HEK293 (cell line): Measurements from ENCODE around the gene WDR17.

ENCODE experiments used
- CTCF ChIA-PET: fragments of 350-600 bp; formaldehyde crosslinking; extraction: SDS; loops from one replicate; lab custom pipeline; 2021; ENCODE audit warnings: antibody characterized with exemption; lab: Yijun Ruan, JAX
- POLR2A ChIA-PET: fragments of 300-600 bp; formaldehyde crosslinking; extraction: SDS; loops from one replicate; lab custom pipeline; 2020; ENCODE audit warnings: antibody characterized with exemption, inconsistent platforms; lab: Yijun Ruan, JAX
- H3K27ac ChIP-seq: fragments of 200-500 bp; sonication (Bioruptor generic); 2 replicates; pipeline ENCODE4 v1.5.1; 2014; ENCODE audit warnings: low read depth, low read length, control low read depth, inconsistent platforms; ENCODE audit errors: extremely low read depth
- H3K36me3 ChIP-seq, 2 experiments: fragments of 200-500 bp in 1 of 2; sonication (Bioruptor generic) in 1 of 2; 1 replicate in 1 of 2; 2 replicates in 1 of 2; pipeline ENCODE4 v1.5.1; 2014 to 2017; ENCODE audit warnings: inconsistent platforms in 2 of 2, low read length in 2 of 2; ENCODE audit not compliant: control insufficient read depth in 2 of 2, insufficient read depth in 1 of 2
- H3K4me1 ChIP-seq: fragments of 200-500 bp; sonication (Bioruptor generic); 2 replicates; pipeline ENCODE4 v1.5.1; 2014; ENCODE audit warnings: mild to moderate bottlenecking, low read length, inconsistent platforms; ENCODE audit not compliant: control insufficient read depth, insufficient read depth
- H3K4me3 ChIP-seq: 2 replicates; pipeline ENCODE4 v1.5.1; 2011; ENCODE audit warnings: low read depth, mild to moderate bottlenecking, control low read depth, low read length, moderate library complexity
- H3K9me3 ChIP-seq: fragments of 200-500 bp; sonication (Bioruptor generic); 2 replicates; pipeline ENCODE4 v1.5.1; 2014; ENCODE audit warnings: low read depth, low read length, inconsistent platforms; ENCODE audit not compliant: control insufficient read depth, insufficient read depth
- SP2 ChIP-seq: fragments of 450-650 bp; formaldehyde crosslinking; IDR thresholded peaks from 2 replicates; pipeline ENCODE4 v1.5.1; 2016; ENCODE audit warnings: missing biosample characterization, missing genetic modification characterization
- ZNF121 ChIP-seq: fragments of 450-650 bp; formaldehyde crosslinking; IDR thresholded peaks from 2 replicates; pipeline ENCODE4 v1.5.1; 2016; ENCODE audit warnings: missing biosample characterization, missing genetic modification characterization
- ZNF140 ChIP-seq: fragments of 450-650 bp; formaldehyde crosslinking; IDR thresholded peaks from 2 replicates; pipeline ENCODE4 v1.5.1; 2016; ENCODE audit warnings: missing biosample characterization, missing genetic modification characterization
- ZNF146 ChIP-seq: fragments of 450-650 bp; formaldehyde crosslinking; IDR thresholded peaks from 2 replicates; pipeline ENCODE4 v1.5.1; 2016; ENCODE audit warnings: missing biosample characterization, missing genetic modification characterization
- ZNF214 ChIP-seq: fragments of 450-650 bp; formaldehyde crosslinking; IDR thresholded peaks from 2 replicates; pipeline ENCODE4 v1.5.1; 2017; ENCODE audit warnings: missing biosample characterization, mild to moderate bottlenecking, missing genetic modification characterization, borderline replicate concordance
- ZNF280C ChIP-seq: fragments of 450-650 bp; formaldehyde crosslinking; IDR thresholded peaks from 2 replicates; pipeline ENCODE4 v1.5.1; 2016; ENCODE audit warnings: missing biosample characterization, missing genetic modification characterization
- ZNF302 ChIP-seq: fragments of 450-650 bp; formaldehyde crosslinking; IDR thresholded peaks from 2 replicates; pipeline ENCODE4 v1.5.1; 2016; ENCODE audit warnings: missing biosample characterization, missing genetic modification characterization, low read depth
- ZNF311 ChIP-seq: fragments of 450-650 bp; formaldehyde crosslinking; IDR thresholded peaks from 2 replicates; pipeline ENCODE4 v1.5.1; 2017; ENCODE audit warnings: missing biosample characterization, missing genetic modification characterization, borderline replicate concordance
- ZNF391 ChIP-seq: fragments of 450-650 bp; formaldehyde crosslinking; IDR thresholded peaks from 2 replicates; pipeline ENCODE4 v1.5.1; 2016; ENCODE audit warnings: low read depth, missing biosample characterization, missing genetic modification characterization, borderline replicate concordance
- ZNF426 ChIP-seq: fragments of 450-650 bp; formaldehyde crosslinking; IDR thresholded peaks from 2 replicates; pipeline ENCODE4 v1.5.1; 2017; ENCODE audit warnings: missing biosample characterization, missing genetic modification characterization, mild to moderate bottlenecking, inconsistent platforms, moderate library complexity
- ZNF510 ChIP-seq: fragments of 450-650 bp; formaldehyde crosslinking; IDR thresholded peaks from 2 replicates; pipeline ENCODE4 v1.5.1; 2018; ENCODE audit warnings: mild to moderate bottlenecking, missing genetic modification characterization, missing biosample characterization; ENCODE audit not compliant: insufficient replicate concordance
- ZNF555 ChIP-seq: fragments of 450-650 bp; formaldehyde crosslinking; conservative IDR thresholded peaks from 2 replicates; pipeline ENCODE4 v1.5.1; 2017; ENCODE audit warnings: missing biosample characterization, mild to moderate bottlenecking, missing genetic modification characterization, inconsistent platforms
- ZNF560 ChIP-seq: fragments of 450-650 bp; formaldehyde crosslinking; IDR thresholded peaks from 2 replicates; pipeline ENCODE4 v1.5.1; 2017; ENCODE audit warnings: missing biosample characterization, missing genetic modification characterization, borderline replicate concordance
- ZNF596 ChIP-seq: fragments of 450-650 bp; IDR thresholded peaks from 2 replicates; pipeline ENCODE4 v1.5.0; 2018; ENCODE audit warnings: missing biosample characterization, mild to moderate bottlenecking, missing genetic modification characterization, moderate library complexity
- ZNF623 ChIP-seq: fragments of 450-650 bp; formaldehyde crosslinking; IDR thresholded peaks from 2 replicates; pipeline ENCODE4 v1.5.1; 2016; ENCODE audit warnings: missing biosample characterization, missing genetic modification characterization
- ZNF624 ChIP-seq: fragments of 450-650 bp; formaldehyde crosslinking; IDR thresholded peaks from 2 replicates; pipeline ENCODE4 v1.5.1; 2017; ENCODE audit warnings: missing biosample characterization, missing genetic modification characterization
- ZNF654 ChIP-seq: fragments of 450-650 bp; formaldehyde crosslinking; IDR thresholded peaks from 2 replicates; pipeline ENCODE4 v1.5.1; 2016; ENCODE audit warnings: low read depth, missing biosample characterization, missing genetic modification characterization
- ZNF658 ChIP-seq: fragments of 450-650 bp; formaldehyde crosslinking; IDR thresholded peaks from 2 replicates; pipeline ENCODE4; 2016; ENCODE audit warnings: missing biosample characterization, missing genetic modification characterization
- ZNF747 ChIP-seq: fragments of 450-650 bp; formaldehyde crosslinking; IDR thresholded peaks from 2 replicates; pipeline ENCODE4 v1.5.1; 2016; ENCODE audit warnings: missing biosample characterization, missing genetic modification characterization

The WDR17 gene

GRCh38 chr4:176139518-176139917 is 73.9 kb downstream of the WDR17 start:
- ChIA-PET POLR2A (no interaction called here), CTCF (no interaction called here)
- H3K27ac ChIP-seq: no peak overlapping the region
- H3K9me3 ChIP-seq: no peaks in the 10 kb centered on the region
- H3K36me3 ChIP-seq: no peaks in the 10 kb centered on the region
- H3K4me3 ChIP-seq: no peak overlapping the region
- TF ChIP-seq SP2 (tag by site-specific recombination): no peak
- TF ChIP-seq ZNF560: no peak
- no peaks in the 10 kb centered on the region for H3K4me1 ChIP-seq

- POLR2A ChIA-PET: no interaction called here
- no peaks in the 10 kb centered on the region for H3K4me1 ChIP-seq
- no peak overlapping the region for H3K4me3 ChIP-seq
- H3K36me3 ChIP-seq: no peaks in the 10 kb centered on the region
- no peak overlapping the region for H3K27ac ChIP-seq
- H3K9me3 ChIP-seq: no peaks in the 10 kb centered on the region
- TF ChIP-seq ZNF146 (tag by site-specific recombination) (no peak), ZNF311 (tag by site-specific recombination) (no peak), ZNF214 (tag by site-specific recombination) (no peak), ZNF391 (tag by site-specific recombination) (no peak), ZNF747 (tag by site-specific recombination) (no peak), ZNF560 (no peak), ZNF510 (no peak), ZNF140 (no peak), ZNF624 (no peak), ZNF623 (tag by site-specific recombination) (no peak), ZNF555 (tag by site-specific recombination) (no peak), ZNF280C (tag by site-specific recombination) (no peak), ZNF596 (tag by site-specific recombination) (no peak), ZNF426 (tag by site-specific recombination) (no peak), ZNF658 (no peak), ZNF121 (tag by site-specific recombination) (no peak)
- CTCF ChIA-PET: no interaction called here
Measured at GRCh38 chr4:176142253-176142652, 76.6 kb downstream of the WDR17 start.

- ChIA-PET CTCF (interaction anchor here (0.6 to 2.3 kb wide), 7 partner anchors 16 to 191 kb away, joined by 3 to 21 read pairs (median 3); no protein-coding TSS in a partner anchor), POLR2A (no interaction called here)
- Histone ChIP-seq H3K9me3 (no peaks in the 10 kb centered on the region), H3K4me3 (no peak overlapping the region), H3K4me1 (no peaks in the 10 kb centered on the region), H3K36me3 (no peaks in the 10 kb centered on the region; a peak in 1 of 3 replicates)
- TF ChIP-seq ZNF140: no peak
- TF ChIP-seq, all 188 proteins: peak for 0
- H3K27ac ChIP-seq: no peak overlapping the region
Measured at GRCh38 chr4:176149680-176150355, 84.2 kb downstream of the WDR17 start.

GRCh38 chr4:176150356-176150682 is 84.7 kb downstream of the WDR17 start:
- no peak for TF ChIP-seq ZNF302 (tag by site-specific recombination)
- TF ChIP-seq ZNF654 (tag by site-specific recombination): peak; percentile 32
- TF ChIP-seq, all 188 proteins: peak for 1
- no peak overlapping the region for H3K27ac ChIP-seq
- H3K36me3 ChIP-seq: no peaks in the 10 kb centered on the region; a peak in 1 of 3 replicates
- POLR2A ChIA-PET: no interaction called here
- CTCF ChIA-PET: interaction anchor here (0.7 to 2.3 kb wide), 7 partner anchors 26 to 190 kb away, joined by 3 to 21 read pairs (median 4); no protein-coding TSS in a partner anchor
- H3K4me3 ChIP-seq: no peak overlapping the region
- no peaks in the 10 kb centered on the region for H3K9me3 ChIP-seq
- H3K4me1 ChIP-seq: no peaks in the 10 kb centered on the region
